Measurements from ENCODE around the gene TTLL13.

DNA sequence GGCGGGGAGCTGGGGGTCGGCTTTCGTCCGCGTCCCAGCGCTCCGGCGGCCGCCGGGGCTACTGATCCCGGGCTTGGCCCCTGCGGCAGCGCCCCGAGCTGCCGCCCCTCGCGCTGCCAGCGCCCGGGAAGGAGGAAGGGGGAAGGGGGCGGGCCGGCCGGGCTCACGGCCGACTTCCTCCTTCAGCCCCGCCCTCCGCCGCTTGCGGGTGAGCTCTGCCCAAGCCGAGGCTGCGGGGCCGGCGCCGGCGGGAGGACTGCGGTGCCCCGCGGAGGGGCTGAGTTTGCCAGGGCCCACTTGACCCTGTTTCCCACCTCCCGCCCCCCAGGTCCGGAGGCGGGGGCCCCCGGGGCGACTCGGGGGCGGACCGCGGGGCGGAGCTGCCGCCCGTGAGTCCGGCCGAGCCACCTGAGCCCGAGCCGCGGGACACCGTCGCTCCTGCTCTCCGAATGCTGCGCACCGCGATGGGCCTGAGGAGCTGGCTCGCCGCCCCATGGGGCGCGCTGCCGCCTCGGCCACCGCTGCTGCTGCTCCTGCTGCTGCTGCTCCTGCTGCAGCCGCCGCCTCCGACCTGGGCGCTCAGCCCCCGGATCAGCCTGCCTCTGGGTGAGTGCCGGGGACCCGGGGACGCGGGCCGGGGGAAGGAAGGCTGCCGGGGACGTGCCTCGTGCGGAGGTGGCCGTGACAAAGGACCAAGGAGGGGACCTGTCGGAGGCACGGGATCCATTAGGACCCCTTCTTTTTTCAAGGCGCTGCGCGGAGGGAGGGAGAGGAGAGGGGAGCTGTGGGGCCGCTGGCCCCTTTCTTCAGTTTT is 48.0 kb upstream of the TTLL13 start, which contains the start of gene SEMA4B:
- TF ChIP-seq, protein P1, sequence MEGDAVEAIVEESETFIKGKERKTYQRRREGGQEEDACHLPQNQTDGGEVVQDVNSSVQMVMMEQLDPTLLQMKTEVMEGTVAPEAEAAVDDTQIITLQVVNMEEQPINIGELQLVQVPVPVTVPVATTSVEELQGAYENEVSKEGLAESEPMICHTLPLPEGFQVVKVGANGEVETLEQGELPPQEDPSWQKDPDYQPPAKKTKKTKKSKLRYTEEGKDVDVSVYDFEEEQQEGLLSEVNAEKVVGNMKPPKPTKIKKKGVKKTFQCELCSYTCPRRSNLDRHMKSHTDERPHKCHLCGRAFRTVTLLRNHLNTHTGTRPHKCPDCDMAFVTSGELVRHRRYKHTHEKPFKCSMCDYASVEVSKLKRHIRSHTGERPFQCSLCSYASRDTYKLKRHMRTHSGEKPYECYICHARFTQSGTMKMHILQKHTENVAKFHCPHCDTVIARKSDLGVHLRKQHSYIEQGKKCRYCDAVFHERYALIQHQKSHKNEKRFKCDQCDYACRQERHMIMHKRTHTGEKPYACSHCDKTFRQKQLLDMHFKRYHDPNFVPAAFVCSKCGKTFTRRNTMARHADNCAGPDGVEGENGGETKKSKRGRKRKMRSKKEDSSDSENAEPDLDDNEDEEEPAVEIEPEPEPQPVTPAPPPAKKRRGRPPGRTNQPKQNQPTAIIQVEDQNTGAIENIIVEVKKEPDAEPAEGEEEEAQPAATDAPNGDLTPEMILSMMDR (conservative IDR thresholded peaks at IDR 0.05; ENCODE audit: low read depth, low read length), result no peak
- TF ChIP-seq EZH2phosphoT487 (IDR thresholded peaks at IDR 0.05; ENCODE audit: borderline replicate concordance, low read length), result no peak
